OCI-LY3 (cell line): ENCODE measurements around the gene INPP5K.

Experiments
- CTCF ChIP-seq: fragments of 200-600, 300-600 bp; sonication (generic); IDR thresholded peaks from 2 replicates; pipeline ENCODE4 v1.5.1; 2014; ENCODE audit warnings: antibody characterized with exemption, low read length, low read depth
- EZH2phosphoT487 ChIP-seq: fragments of 200-600 bp; shearing (Covaris generic); IDR thresholded peaks from 2 replicates; pipeline ENCODE4 v1.6.1; 2018; ENCODE audit warnings: antibody characterized with exemption, mixed run types, low read depth

- no peak for TF ChIP-seq CTCF
- TF ChIP-seq EZH2phosphoT487: no peak
These were observed 61.9 kb downstream of the INPP5K start for GRCh38 chr17:1454541-1454940.
